Ectodermal cell (in vitro differentiated cells): Measurements from ENCODE around the gene CLIP1. TPM values are rescaled to one million over a fixed set of nuclear protein-coding genes. Genes with fewer than 3 reads are reported as not detected.
"Not testable (repeated sequence)": the region's sequence is repeated elsewhere in the genome, so short reads cannot be mapped to it uniquely, and the experiment has no call there.

Experiments used
- H3K27ac ChIP-seq: 2 replicates; pipeline ENCODE4 v1.7.0; 2013; ENCODE audit warnings: mild to moderate bottlenecking, low read depth, low read length; ENCODE audit not compliant: insufficient read depth, poor library complexity, severe bottlenecking
- H3K27me3 ChIP-seq: 2 replicates; pipeline ENCODE4 v1.7.0; 2013; ENCODE audit warnings: mild to moderate bottlenecking, low read length; ENCODE audit not compliant: insufficient read depth, control insufficient read depth, poor library complexity, severe bottlenecking
- H3K36me3 ChIP-seq: one replicate; pipeline ENCODE4 v1.7.0; 2013; ENCODE audit warnings: low read length; ENCODE audit not compliant: control insufficient read depth, insufficient read depth
- H3K4me1 ChIP-seq: one replicate; pipeline ENCODE4 v1.7.0; 2013; ENCODE audit warnings: low read length; ENCODE audit not compliant: control insufficient read depth, insufficient read depth
- H3K4me3 ChIP-seq: 2 replicates; pipeline ENCODE4 v1.7.0; 2013; ENCODE audit warnings: low read depth, low read length, control low read depth; ENCODE audit not compliant: insufficient read depth
- H3K9me3 ChIP-seq: 2 replicates; pipeline ENCODE4 v1.7.0; 2013; ENCODE audit warnings: mild to moderate bottlenecking, low read length, moderate library complexity; ENCODE audit not compliant: control insufficient read depth
- WGBS, 2 experiments: methylation state at CpG; one replicate each; pipeline ENCODE4 v1.1.7; 2013; ENCODE audit warnings: missing lambda C conversion rate in 2 of 2; 5-methylcytosine and 5-hydroxymethylcytosine counted together
- polyA plus RNA-seq, 4 experiments: library from polyadenylated mRNA; stranded (reverse); fragments of 50-300 nt; gene quantifications; one replicate each; pipeline ENCODE4 v1.2.3, GENCODE V29; 2013

CLIP1 gene
- 59.5 TPM for polyA plus RNA-seq (2013, experiment 1 of 4)
- 54.5 TPM for polyA plus RNA-seq (2013, experiment 2 of 4)
- polyA plus RNA-seq (2013, experiment 3 of 4), result 37.0 TPM
- 43.8 TPM for polyA plus RNA-seq (2013, experiment 4 of 4)

GRCh38 chr12:122421821-122422729 lies at the start of gene CLIP1:
TSS of gene CLIP1 (minus strand) at chr12:122422669. CDS start at chr12:122380452, 42,217 bp downstream.
- H3K27me3 ChIP-seq, result no peaks in the 10 kb centered on the region
- no peaks in the 10 kb centered on the region for H3K36me3 ChIP-seq
- 0% methylated on average over 118 of the region's 118 CpGs for WGBS, 2 experiments
- peak within 1 kb of the TSS; percentile 62 for H3K4me3 ChIP-seq
- H3K9me3 ChIP-seq, result no peaks in the 10 kb centered on the region
- H3K4me1 ChIP-seq, result peaks cover 12% of the 10 kb centered on the region
- H3K27ac ChIP-seq, result peak within 1 kb of the TSS; percentile 99

- peaks cover 30% of the 10 kb centered on the region for H3K36me3 ChIP-seq
Observed at GRCh38 chr12:122471324-122472226, 49.1 kb upstream of the CLIP1 start.

GRCh38 chr12:122470576-122470975 lies 48.1 kb upstream of the CLIP1 start:
- not testable (repeated sequence) for H3K27ac ChIP-seq, H3K4me3 ChIP-seq, H3K27me3 ChIP-seq, H3K4me1 ChIP-seq, H3K9me3 ChIP-seq
- 91 to 96% methylated on average over 7 of the region's 7 CpGs for WGBS, 2 experiments
- H3K36me3 ChIP-seq, result peaks cover 23% of the 10 kb centered on the region

More at GRCh38 chr12:122471324-122472226, 49.1 kb upstream of the CLIP1 start:
- Histone ChIP-seq H3K27ac (no peak overlapping the region), H3K27me3 (no peaks in the 10 kb centered on the region), H3K9me3 (no peaks in the 10 kb centered on the region), H3K4me3 (no peak overlapping the region), H3K4me1 (no peaks in the 10 kb centered on the region)
- WGBS, 2 experiments, result 93 to 100% methylated on average over 1 to 2 of the region's 3 CpGs

- H3K9me3 ChIP-seq, H3K27me3 ChIP-seq, H3K4me3 ChIP-seq, H3K27ac ChIP-seq, H3K4me1 ChIP-seq: not testable (repeated sequence)
- WGBS, 2 experiments, result 91 to 92% methylated on average over 6 of the region's 6 CpGs
- peaks cover 17% of the 10 kb centered on the region for H3K36me3 ChIP-seq
Observed at GRCh38 chr12:122469856-122470255, 47.4 kb upstream of the CLIP1 start.

- Histone ChIP-seq H3K27me3 (no peaks in the 10 kb centered on the region), H3K4me3 (no peak overlapping the region), H3K9me3 (no peaks in the 10 kb centered on the region), H3K36me3 (no peaks in the 10 kb centered on the region), H3K4me1 (no peaks in the 10 kb centered on the region), H3K27ac (no peak overlapping the region)
- 96 to 98% methylated on average over 4 of the region's 4 CpGs for WGBS, 2 experiments
Observed at GRCh38 chr12:122467983-122468382, 45.5 kb upstream of the CLIP1 start.

GRCh38 chr12:122464317-122465042 lies 42.0 kb upstream of the CLIP1 start:
- not testable (repeated sequence) for H3K36me3 ChIP-seq, H3K27ac ChIP-seq
- 95% methylated on average over 15 to 17 of the region's 17 CpGs for WGBS, 2 experiments

GRCh38 chr12:122460641-122461040 lies 38.2 kb upstream of the CLIP1 start:
- Histone ChIP-seq H3K27me3 (no peaks in the 10 kb centered on the region), H3K4me3 (no peak overlapping the region), H3K4me1 (no peaks in the 10 kb centered on the region), H3K9me3 (no peaks in the 10 kb centered on the region), H3K27ac (no peak overlapping the region), H3K36me3 (no peaks in the 10 kb centered on the region)
- 84 to 89% methylated on average over 2 of the region's 2 CpGs for WGBS, 2 experiments

More at GRCh38 chr12:122464317-122465042, 42.0 kb upstream of the CLIP1 start:
- H3K27me3 ChIP-seq, H3K9me3 ChIP-seq, H3K4me1 ChIP-seq, H3K4me3 ChIP-seq: not testable (repeated sequence)

GRCh38 chr12:122460061-122460460 lies 37.6 kb upstream of the CLIP1 start:
- Histone ChIP-seq H3K4me1 (no peaks in the 10 kb centered on the region), H3K27me3 (no peaks in the 10 kb centered on the region), H3K36me3 (no peaks in the 10 kb centered on the region), H3K4me3 (no peak overlapping the region), H3K27ac (no peak overlapping the region), H3K9me3 (no peaks in the 10 kb centered on the region)
- WGBS, 2 experiments, result 91 to 95% methylated on average over 7 of the region's 7 CpGs

- no peaks in the 10 kb centered on the region for H3K36me3 ChIP-seq
- 94% methylated on average over 2 of the region's 2 CpGs for WGBS, 2 experiments
- no peak overlapping the region for H3K4me3 ChIP-seq
- no peaks in the 10 kb centered on the region for H3K9me3 ChIP-seq
- H3K27me3 ChIP-seq, result no peaks in the 10 kb centered on the region
- H3K27ac ChIP-seq, result no peak overlapping the region
- no peaks in the 10 kb centered on the region for H3K4me1 ChIP-seq
Observed at GRCh38 chr12:122459211-122459610, 36.7 kb upstream of the CLIP1 start.
